HepG2 (cell line): Measurements from ENCODE around the gene PDIA4. TPM values are rescaled to one million over a fixed set of nuclear protein-coding genes. Genes with fewer than 3 reads are reported as not detected.

Experiments
- ESRRA ChIP-seq: sonication (generic); formaldehyde crosslinking; IDR thresholded peaks from 2 replicates; pipeline ENCODE4 v1.5.1; 2020; ENCODE audit warnings: mild to moderate bottlenecking, low read depth, missing genetic modification reagents
- HDAC2 ChIP-seq: sonication (generic); formaldehyde crosslinking; IDR thresholded peaks from 2 replicates; pipeline ENCODE4 v1.4.0; 2020; ENCODE audit warnings: missing genetic modification reagents
- KAT2B ChIP-seq: fragments of 150-350 bp; IDR thresholded peaks from 2 replicates; pipeline ENCODE4 v1.6.1; 2014; ENCODE audit warnings: low read depth, low read length, borderline replicate concordance
- KDM1A ChIP-seq: IDR thresholded peaks from 2 replicates; pipeline ENCODE4 v1.6.1; 2016; ENCODE audit warnings: missing compliant biosample characterization
- KLF12 ChIP-seq: sonication (generic); formaldehyde crosslinking; IDR thresholded peaks from 2 replicates; pipeline ENCODE4 v1.4.0; 2020; ENCODE audit warnings: missing genetic modification reagents, borderline replicate concordance
- MLLT10 ChIP-seq: sonication (generic); formaldehyde crosslinking; IDR thresholded peaks from 2 replicates; pipeline ENCODE4 v1.4.0; 2020; ENCODE audit warnings: missing genetic modification reagents
- NCOA1 ChIP-seq: sonication (generic); formaldehyde crosslinking; IDR thresholded peaks from 2 replicates; pipeline ENCODE4 v1.9.0; 2021; ENCODE audit warnings: missing genetic modification reagents
- ZC3H13 ChIP-seq: sonication (generic); formaldehyde crosslinking; IDR thresholded peaks from 2 replicates; pipeline ENCODE4 v1.8.1; 2023; ENCODE audit warnings: mild to moderate bottlenecking, missing genetic modification reagents, moderate library complexity
- ZMAT3 ChIP-seq: sonication (generic); formaldehyde crosslinking; conservative IDR thresholded peaks from 2 replicates; pipeline ENCODE4 v1.7.0; 2021; ENCODE audit warnings: missing genetic modification reagents
- ZNF264 ChIP-seq: sonication (generic); formaldehyde crosslinking; IDR thresholded peaks from 2 replicates; pipeline ENCODE4 v1.4.0; 2020; ENCODE audit warnings: missing genetic modification reagents
- ZNF337 ChIP-seq: sonication (generic); formaldehyde crosslinking; IDR thresholded peaks from 2 replicates; pipeline ENCODE4 v1.5.1; 2020; ENCODE audit warnings: missing genetic modification reagents, low read depth, mild to moderate bottlenecking, borderline replicate concordance
- ZNF343 ChIP-seq: sonication (generic); formaldehyde crosslinking; IDR thresholded peaks from 2 replicates; pipeline ENCODE4 v1.4.0; 2020; ENCODE audit warnings: mild to moderate bottlenecking, missing genetic modification reagents
- ZNF775 ChIP-seq: sonication (generic); formaldehyde crosslinking; IDR thresholded peaks from 2 replicates; pipeline ENCODE4 v1.4.0; 2020; ENCODE audit warnings: missing genetic modification reagents, mild to moderate bottlenecking, moderate library complexity, borderline replicate concordance
- polyA plus RNA-seq, 8 experiments: library from polyadenylated mRNA; depleted of rRNA in 3 of 8; stranded (reverse) in 7 of 8; unstranded in 1 of 8; fragments of >200 nt; fragmentation: Illumina TruSeq in 4 of 8; extraction: Trizol in 4 of 8; gene quantifications; 2 replicates each; pipeline versions ENCODE4 v1.2.1 to v1.2.3, GENCODE V29; 2011 to 2016; ENCODE audit warnings: low read depth in 4 of 8, missing spikeins in 1 of 8, mixed read lengths in 1 of 8; ENCODE audit not compliant: insufficient read depth in 1 of 8
- total RNA-seq, 5 experiments: library from RNA; depleted of rRNA; stranded (reverse); fragments of >200 nt; fragmentation: Illumina TruSeq; extraction: Trizol; gene quantifications; 2 replicates each; pipeline ENCODE4 v1.2.3, GENCODE V29; 2016; ENCODE audit warnings: low read depth in 1 of 5
- TF ChIP-seq, protein P1 (sequence below): sonication (generic); formaldehyde crosslinking; IDR thresholded peaks from 2 replicates; pipeline ENCODE4 v1.4.0; 2020; ENCODE audit warnings: missing genetic modification reagents
- TF ChIP-seq, protein P2 (sequence below): sonication (generic); formaldehyde crosslinking; IDR thresholded peaks from 2 replicates; pipeline ENCODE4 v1.5.1; 2020; ENCODE audit warnings: missing genetic modification reagents, mild to moderate bottlenecking, borderline replicate concordance
- TF ChIP-seq, protein P3 (sequence below): IDR thresholded peaks from 2 replicates; pipeline ENCODE4 v1.6.1; 2016; ENCODE audit warnings: low read depth, missing genetic modification reagents, missing compliant biosample characterization

Gene PDIA4
- total and polyA plus RNA-seq, 2 of the 13 experiments (the other 11 are each of a cell fraction or from before 2014, with no cell fraction given), result 278 to 402 TPM

DNA sequence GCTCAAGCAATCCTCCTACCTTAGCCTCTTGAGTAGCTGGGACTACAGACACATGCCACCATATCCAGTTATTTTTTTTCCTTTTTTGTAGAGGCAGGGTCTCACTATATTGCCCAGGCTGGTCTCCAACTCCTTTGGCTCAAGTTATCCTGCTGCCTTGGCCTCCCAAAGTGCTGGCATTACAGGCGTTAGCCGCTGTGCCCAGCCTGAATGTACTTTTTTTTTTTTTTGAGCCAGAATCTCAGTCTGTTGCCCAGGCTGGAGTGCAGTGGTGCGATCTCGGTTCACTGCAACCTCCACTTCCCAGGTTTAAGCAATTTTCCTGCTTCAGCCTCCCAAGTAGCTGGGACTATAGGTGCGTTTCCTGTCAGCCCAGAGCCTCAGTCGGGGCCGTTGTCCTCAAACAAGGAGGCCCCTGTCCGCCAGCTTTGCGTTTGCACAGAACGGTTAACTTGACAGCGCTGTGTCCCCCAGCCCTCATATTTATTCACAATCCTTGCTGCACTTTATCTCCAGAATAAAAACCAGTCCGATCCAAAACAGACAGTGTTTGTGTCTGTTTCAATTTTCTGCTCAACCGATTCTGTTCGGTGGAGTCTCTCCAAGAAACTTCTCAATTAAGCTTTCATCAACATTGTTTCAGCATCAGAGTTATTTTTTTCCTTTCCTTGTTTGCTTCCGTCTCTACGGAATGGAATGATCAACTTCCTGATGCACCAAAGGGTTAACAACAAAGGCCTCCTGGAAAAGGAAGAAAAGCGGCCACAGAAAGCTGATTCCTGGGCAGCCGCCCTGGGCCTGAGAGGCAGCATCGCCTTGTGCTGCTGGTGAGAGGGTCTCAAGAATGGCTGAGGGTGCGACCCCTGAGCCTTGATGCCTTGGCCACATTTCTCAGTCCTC, 64.5 kb downstream of the PDIA4 start (continued):
- no peak for TF ChIP-seq ZC3H13 (CRISPR knock-in tag)
- TF ChIP-seq KAT2B, result no peak
- no peak for TF ChIP-seq KLF12 (CRISPR knock-in tag)
- no peak for TF ChIP-seq ZNF775 (CRISPR knock-in tag)
- TF ChIP-seq, protein P1, sequence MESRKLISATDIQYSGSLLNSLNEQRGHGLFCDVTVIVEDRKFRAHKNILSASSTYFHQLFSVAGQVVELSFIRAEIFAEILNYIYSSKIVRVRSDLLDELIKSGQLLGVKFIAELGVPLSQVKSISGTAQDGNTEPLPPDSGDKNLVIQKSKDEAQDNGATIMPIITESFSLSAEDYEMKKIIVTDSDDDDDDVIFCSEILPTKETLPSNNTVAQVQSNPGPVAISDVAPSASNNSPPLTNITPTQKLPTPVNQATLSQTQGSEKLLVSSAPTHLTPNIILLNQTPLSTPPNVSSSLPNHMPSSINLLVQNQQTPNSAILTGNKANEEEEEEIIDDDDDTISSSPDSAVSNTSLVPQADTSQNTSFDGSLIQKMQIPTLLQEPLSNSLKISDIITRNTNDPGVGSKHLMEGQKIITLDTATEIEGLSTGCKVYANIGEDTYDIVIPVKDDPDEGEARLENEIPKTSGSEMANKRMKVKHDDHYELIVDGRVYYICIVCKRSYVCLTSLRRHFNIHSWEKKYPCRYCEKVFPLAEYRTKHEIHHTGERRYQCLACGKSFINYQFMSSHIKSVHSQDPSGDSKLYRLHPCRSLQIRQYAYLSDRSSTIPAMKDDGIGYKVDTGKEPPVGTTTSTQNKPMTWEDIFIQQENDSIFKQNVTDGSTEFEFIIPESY, result no peak
- no peak for TF ChIP-seq ZNF343 (CRISPR knock-in tag)
- no peak for TF ChIP-seq ZNF264 (CRISPR knock-in tag)
- TF ChIP-seq NCOA1 (CRISPR knock-in tag), result no peak
- TF ChIP-seq HDAC2 (CRISPR knock-in tag), result peak; percentile 32; the same call in 1 of the 2 replicates
- TF ChIP-seq, protein P2, sequence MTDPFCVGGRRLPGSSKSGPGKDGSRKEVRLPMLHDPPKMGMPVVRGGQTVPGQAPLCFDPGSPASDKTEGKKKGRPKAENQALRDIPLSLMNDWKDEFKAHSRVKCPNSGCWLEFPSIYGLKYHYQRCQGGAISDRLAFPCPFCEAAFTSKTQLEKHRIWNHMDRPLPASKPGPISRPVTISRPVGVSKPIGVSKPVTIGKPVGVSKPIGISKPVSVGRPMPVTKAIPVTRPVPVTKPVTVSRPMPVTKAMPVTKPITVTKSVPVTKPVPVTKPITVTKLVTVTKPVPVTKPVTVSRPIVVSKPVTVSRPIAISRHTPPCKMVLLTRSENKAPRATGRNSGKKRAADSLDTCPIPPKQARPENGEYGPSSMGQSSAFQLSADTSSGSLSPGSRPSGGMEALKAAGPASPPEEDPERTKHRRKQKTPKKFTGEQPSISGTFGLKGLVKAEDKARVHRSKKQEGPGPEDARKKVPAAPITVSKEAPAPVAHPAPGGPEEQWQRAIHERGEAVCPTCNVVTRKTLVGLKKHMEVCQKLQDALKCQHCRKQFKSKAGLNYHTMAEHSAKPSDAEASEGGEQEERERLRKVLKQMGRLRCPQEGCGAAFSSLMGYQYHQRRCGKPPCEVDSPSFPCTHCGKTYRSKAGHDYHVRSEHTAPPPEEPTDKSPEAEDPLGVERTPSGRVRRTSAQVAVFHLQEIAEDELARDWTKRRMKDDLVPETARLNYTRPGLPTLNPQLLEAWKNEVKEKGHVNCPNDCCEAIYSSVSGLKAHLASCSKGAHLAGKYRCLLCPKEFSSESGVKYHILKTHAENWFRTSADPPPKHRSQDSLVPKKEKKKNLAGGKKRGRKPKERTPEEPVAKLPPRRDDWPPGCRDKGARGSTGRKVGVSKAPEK (CRISPR knock-in tag), result 0 out of 2 replicates have a peak, but pooled peaks have one; percentile 61
- TF ChIP-seq, protein P3, sequence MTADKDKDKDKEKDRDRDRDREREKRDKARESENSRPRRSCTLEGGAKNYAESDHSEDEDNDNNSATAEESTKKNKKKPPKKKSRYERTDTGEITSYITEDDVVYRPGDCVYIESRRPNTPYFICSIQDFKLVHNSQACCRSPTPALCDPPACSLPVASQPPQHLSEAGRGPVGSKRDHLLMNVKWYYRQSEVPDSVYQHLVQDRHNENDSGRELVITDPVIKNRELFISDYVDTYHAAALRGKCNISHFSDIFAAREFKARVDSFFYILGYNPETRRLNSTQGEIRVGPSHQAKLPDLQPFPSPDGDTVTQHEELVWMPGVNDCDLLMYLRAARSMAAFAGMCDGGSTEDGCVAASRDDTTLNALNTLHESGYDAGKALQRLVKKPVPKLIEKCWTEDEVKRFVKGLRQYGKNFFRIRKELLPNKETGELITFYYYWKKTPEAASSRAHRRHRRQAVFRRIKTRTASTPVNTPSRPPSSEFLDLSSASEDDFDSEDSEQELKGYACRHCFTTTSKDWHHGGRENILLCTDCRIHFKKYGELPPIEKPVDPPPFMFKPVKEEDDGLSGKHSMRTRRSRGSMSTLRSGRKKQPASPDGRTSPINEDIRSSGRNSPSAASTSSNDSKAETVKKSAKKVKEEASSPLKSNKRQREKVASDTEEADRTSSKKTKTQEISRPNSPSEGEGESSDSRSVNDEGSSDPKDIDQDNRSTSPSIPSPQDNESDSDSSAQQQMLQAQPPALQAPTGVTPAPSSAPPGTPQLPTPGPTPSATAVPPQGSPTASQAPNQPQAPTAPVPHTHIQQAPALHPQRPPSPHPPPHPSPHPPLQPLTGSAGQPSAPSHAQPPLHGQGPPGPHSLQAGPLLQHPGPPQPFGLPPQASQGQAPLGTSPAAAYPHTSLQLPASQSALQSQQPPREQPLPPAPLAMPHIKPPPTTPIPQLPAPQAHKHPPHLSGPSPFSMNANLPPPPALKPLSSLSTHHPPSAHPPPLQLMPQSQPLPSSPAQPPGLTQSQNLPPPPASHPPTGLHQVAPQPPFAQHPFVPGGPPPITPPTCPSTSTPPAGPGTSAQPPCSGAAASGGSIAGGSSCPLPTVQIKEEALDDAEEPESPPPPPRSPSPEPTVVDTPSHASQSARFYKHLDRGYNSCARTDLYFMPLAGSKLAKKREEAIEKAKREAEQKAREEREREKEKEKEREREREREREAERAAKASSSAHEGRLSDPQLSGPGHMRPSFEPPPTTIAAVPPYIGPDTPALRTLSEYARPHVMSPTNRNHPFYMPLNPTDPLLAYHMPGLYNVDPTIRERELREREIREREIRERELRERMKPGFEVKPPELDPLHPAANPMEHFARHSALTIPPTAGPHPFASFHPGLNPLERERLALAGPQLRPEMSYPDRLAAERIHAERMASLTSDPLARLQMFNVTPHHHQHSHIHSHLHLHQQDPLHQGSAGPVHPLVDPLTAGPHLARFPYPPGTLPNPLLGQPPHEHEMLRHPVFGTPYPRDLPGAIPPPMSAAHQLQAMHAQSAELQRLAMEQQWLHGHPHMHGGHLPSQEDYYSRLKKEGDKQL (CRISPR knock-in tag), result no peak
- TF ChIP-seq MLLT10 (CRISPR knock-in tag), result no peak
- no peak for TF ChIP-seq KDM1A (CRISPR knock-in tag)
- no peak for TF ChIP-seq ESRRA (CRISPR knock-in tag)
- TF ChIP-seq ZMAT3 (CRISPR knock-in tag), result 0 out of 2 replicates have a peak, but pooled peaks have one; percentile 27
- TF ChIP-seq ZNF337 (CRISPR knock-in tag), result no peak
